GM19452 (cell line): ENCODE data around the gene STRIP2.
"Not testable (repeated sequence)": the region's sequence is repeated elsewhere in the genome, so short reads cannot be mapped to it uniquely, and the experiment has no call there.

Experiments
- ATAC-seq: cut with Tn5 transposase; IDR thresholded peaks from one replicate; pipeline ENCODE4 v1.9.1; 2021; ENCODE audit not compliant: unreplicated experiment

STRIP2 gene

DNA sequence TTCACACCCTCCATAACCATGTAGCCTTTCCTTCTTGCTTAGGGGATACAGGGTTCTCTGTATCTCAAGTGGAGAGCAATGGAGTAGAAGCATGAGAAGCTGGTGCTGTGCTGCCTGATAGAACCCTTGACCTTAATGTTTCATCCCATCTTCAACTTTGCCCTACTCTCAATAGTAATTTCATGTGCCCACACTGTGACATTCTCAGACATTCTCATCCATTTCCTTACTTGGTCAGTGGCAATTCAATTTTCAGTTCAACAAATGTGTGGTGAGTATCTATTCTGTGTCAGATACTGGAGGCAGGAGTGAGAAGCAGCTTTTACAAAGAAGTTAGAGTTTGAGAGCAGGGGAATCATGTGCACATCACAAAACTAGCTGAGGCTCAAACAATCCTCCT, 16.1 kb downstream of the STRIP2 start:
- ATAC-seq, result no peak

DNA sequence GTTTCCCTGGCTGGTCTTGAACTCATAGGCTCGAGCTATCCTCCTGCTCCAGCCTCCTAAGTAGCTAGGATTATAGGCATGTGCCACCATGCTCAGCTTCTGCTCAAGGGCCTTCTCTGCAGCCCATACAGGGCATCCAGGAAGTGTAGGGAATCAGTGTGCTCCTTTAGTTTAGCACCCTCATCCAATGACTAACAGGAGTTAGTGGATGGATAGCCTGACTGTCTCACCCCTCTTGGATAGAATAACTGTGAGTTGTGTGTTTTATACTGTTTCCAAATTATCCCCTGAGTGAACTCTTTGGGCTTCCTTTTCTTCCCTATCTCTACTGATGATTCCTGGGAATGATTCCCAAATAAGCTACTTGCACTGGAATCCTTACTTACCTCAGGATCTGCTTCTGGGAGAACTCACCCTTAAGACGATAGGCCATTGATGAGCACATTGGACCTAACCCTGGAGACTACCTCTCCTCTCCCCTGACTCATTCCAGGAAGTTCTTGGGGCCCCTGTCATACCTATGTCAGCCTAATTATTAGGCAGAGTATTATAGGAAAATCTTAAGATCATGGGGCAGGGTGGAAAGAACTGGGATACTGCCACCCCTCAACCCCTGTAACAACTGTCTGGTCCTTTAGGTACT, 18.5 kb downstream of the STRIP2 start:
- no peak for ATAC-seq

DNA sequence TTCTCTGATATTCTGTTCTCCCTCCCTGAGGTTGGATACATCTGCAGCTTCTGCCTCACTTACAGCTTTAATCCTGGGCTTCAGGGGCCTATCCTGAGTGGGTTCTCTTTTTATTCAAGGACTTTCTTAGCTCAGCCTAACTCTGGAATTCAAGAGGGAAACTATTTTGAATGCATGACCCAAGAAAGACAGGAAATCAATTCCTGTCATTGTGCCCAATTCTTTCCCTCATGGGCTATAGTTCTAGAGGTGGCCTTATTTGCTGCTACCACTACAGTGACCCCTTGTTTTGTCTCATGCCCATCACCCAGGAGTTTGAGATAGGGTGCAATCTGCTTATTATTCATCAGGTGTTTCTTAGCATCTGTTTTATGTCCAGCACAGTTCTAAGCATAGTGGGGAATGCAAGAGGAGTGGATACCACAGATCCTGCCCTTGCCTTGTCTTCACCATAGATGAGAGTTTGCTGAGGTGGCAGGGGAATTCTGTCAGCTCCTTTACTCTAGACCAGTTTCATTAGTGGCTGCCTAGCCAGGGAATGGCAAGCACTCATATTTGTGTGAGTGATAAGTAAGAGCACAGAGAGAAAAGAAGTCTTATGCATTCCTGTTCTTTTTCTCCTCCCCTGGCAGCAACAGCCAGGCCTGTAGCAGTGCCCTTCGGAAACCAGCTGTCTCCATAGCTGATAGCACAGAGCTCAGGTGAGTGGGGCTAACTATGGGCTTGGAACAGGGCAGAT, 19.4 kb downstream of the STRIP2 start:
- no peak for ATAC-seq

DNA sequence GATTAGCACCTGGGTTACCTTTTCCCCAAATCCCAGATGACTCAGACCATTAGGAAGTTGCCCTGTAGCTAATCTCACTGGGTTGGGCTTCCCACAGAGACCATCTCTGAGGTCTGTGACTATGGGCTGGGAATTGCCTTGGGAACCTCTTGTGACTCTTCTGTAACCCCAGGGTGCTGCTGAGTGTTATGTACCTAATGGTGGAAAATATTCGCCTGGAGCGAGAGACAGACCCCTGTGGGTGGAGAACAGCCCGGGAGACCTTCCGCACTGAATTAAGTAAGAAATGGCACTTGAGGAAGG, 20.0 kb downstream of the STRIP2 start:
- ATAC-seq, result no peak

GRCh38 chr7:129456421-129456820, 22.2 kb downstream of the STRIP2 start:
- ATAC-seq, result no peak

- ATAC-seq, result no peak
Measured at GRCh38 chr7:129457101-129457500, 22.9 kb downstream of the STRIP2 start.

DNA sequence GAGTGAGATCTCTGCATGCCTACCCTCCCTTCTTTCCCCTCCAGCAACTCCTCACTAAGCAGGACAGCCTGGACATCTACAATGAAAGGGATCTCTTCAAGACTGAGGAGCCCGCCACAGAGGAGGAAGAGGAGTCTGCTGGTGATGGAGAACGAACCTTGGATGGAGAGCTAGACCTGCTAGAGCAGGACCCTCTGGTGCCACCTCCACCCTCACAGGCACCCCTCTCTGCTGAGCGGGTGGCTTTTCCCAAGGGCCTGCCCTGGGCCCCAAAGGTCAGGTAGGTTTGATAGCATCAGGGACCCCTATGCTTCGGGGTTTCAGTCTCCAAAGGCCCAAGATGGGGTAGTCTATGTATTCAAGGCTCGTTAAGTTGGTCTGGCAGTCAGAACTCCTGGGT, 23.9 kb downstream of the STRIP2 start:
- no peak for ATAC-seq

DNA sequence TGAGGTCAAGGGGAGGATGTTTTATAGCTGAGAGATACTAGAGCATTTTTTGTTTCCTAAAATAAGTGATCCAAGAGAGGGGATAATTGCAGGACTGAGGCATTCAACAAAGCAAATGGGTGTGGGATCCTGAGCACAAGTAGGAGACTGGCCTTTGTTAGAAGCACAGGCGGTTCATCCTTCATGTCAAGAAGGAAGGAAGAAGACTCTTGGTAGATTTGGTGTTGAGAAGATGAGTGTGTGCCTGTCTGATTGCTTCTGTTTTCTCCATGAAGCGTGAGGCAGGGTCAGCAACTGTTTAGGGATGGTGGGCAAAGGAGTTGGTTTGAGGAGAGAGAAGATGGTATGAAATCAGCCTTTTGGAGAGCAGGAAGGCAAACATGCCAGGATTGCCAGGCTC, 27.6 kb downstream of the STRIP2 start:
- no peak for ATAC-seq

- ATAC-seq, result no peak
Measured at GRCh38 chr7:129462420-129462819, 28.2 kb downstream of the STRIP2 start.

- no peak for ATAC-seq
Measured at GRCh38 chr7:129464194-129464593, 30.0 kb downstream of the STRIP2 start.

DNA sequence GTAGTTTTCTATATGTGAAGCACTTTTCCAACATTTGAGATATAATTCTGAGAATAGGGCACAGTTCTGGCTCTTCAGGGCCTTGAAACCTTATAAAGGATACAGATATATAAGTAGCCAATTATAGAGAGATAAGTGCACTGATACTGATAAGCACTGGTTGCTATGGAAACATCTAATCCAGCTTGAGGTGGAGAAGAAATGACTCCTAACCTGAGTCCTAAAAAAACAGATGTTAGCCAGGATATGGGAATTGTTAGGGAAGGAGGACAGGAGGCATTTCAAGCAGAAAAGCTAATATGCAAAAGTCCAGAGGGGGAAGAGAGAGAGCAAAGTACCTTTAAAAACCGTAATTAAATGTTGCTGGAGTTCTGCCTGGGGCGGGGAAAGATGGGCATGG, 30.8 kb downstream of the STRIP2 start:
- ATAC-seq, result no peak

DNA sequence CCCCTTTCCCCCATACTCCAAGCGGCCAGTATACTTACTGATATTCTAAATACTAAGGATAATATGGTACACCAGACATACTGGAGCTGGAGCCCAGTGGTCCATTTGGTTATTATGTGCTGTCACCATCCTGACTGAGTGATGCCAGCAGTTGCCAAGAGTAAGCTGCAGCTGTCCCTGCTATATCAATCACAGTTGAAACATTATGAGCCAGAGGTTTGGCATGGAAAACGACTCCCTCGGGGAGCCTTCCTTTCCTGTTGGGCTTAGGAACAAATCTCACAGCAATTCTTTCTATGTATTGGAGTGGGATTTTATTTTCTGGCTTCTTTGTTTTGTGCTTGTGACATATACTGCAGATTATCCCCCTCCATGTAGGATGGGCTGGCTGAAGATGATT, 32.6 kb downstream of the STRIP2 start:
- ATAC-seq, result no peak

GRCh38 chr7:129468087-129468486, 33.9 kb downstream of the STRIP2 start:
- ATAC-seq, result no peak

GRCh38 chr7:129468547-129468946, 34.3 kb downstream of the STRIP2 start:
- peak; percentile 80 for ATAC-seq

DNA sequence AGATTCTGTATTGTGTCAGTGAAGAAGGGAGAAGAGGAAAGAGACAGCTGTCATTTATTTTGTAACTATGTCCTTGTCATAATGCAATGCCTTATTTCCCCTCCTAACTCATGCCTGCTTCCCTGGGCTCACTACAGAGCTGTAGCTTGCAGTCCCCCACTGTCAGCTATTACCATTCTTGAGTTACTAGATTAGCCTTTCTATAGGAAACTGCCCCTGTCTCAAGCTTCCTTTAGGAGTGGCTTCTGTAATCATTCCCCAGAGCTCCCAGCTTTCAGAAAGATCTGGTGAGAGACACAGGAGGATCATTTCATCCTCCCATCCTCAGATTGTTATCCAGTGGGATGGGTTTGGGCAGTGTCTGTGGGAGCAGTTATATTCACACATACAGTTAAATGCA, 35.7 kb downstream of the STRIP2 start:
- ATAC-seq, result no peak

DNA sequence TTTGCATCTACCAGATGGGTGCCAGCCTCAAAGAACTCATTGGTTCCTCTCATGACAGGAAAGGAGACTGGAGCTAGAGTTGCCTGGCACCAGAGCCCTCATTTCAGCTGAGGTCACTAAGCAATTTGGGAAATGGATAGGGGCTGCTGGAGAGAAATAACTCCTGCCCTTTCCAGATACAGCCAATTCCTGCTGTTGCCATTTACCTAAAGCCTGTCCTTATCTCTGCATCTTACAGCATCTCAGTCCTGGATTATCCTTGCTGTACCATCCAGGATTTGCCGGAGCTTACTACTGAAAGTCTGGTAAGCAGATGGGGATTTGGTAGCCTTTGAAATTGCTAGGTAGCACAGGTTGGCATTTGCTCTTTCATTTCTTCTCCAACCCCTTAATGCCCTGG, 36.2 kb downstream of the STRIP2 start:
- ATAC-seq, result no peak

DNA sequence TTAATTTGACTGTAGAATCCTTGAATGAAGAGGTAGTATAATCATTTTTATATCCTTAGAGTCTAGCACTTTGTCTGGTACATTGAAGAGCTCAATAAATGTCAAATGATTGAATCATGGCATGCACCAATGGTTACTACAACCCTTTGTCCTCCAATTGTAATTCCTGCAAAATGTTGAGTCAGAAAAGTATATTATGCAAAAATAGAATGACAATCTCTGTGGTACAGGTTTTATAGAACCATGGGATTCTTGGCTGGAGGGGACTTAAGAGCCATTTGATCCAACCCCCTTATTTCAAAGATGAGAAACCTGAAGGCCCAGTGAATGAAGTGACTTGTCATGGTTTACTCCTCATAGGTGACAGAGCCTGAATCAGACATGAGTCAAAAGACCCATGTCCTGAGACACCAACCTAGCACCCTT, 37.2 kb downstream of the STRIP2 start:
- no peak for ATAC-seq

DNA sequence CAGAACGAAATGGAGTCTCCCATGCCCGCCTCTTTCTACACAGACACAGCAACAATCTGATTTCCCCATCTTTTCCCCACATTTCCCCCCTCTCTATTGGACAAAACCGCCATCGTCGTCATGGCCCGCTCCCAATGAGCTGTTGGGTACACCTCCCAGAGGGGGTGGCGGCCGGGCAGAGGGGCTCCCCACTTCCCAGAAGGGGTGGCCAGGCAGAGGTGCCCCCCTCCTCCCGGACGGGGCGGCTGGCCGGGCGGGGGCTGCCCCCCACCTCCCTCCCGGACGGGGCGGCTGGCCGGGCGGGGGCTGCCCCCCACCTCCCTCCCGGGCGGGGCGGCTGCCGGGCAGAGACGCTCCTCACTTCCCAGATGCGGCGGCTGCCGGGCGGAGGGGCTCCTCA, 41.7 kb downstream of the STRIP2 start:
- ATAC-seq, result not testable (repeated sequence)

- ATAC-seq, result not testable (repeated sequence)
Measured at GRCh38 chr7:129476398-129476797, 42.2 kb downstream of the STRIP2 start.

DNA sequence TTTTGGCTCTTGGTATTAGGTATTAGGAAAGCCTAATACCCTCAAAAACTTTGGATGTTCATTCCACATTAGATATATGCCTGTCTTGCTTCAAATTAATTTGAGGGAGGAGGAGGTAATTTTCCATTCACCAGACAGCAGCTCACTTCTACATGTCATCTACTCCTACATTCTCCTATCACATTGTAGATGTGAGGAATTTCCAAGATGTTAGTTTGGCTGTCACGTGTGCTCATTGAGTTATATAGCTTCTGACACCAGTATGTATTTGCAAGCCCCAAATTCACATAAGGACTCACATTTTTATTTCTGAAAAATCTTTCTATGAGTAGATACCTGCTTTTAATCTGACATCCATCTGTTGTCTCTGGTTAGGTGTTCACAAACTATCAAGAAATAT, 45.6 kb downstream of the STRIP2 start:
- ATAC-seq, result no peak

DNA sequence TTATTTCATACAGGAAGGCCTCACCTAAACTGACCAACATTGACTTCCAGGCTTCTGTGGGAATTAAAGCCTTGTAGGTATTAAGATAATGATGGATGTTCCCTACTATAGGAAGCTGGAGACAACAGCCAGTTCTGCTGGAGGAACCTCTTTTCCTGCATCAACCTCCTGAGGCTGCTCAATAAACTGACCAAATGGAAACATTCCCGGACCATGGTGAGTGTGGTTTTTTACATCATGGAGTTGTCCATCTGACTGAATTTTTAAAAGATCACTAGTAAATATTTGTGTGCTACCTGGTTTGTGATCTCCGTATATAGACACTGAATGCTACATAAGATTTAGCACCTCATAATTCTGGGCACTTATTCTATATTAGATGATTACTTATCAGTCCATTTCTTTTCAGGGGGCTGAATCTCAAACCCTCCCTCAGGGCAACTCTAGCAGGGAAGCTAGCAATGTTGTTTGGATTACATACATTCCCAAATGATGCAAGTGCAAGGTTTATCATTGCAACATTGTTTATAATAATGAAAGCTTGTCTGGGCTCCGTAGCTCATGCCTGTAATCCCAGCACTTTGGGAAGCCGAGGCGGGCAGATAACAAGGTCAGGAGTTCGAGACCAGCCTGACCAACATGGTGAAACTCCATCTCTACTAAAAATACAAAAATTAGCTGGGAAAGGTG, 46.6 kb downstream of the STRIP2 start:
- no peak for ATAC-seq

DNA sequence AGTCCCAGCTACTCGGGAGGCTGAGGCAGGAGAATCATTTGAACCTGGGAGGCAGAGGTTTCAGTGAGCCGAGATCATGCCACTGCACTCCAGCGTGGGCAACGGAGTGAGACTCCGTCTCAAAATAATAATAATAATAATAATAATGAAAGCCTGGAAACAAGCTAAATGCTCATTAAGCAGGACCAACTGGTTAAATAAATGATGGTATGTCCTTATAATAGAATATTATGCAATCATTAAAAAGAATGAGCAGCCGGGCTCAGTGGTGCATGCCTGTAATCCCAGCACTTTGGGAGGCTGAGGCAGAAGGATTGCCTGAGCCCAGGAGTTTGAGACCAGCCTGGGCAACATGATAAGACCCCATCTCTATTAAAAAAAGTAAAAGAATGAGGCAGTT, 47.1 kb downstream of the STRIP2 start:
- not testable (repeated sequence) for ATAC-seq
